GM12878 (cell line): Measurements from ENCODE around the gene SHISA9. TPM values are rescaled to one million over a fixed set of nuclear protein-coding genes. Genes with fewer than 3 reads are reported as not detected.

ENCODE experiments used
- ATAC-seq: fragments of 200-7000 bp; cut with Tn5 transposase; 3 replicates; pipeline ENCODE4 v1.9.1; 2020; ENCODE audit warnings: mild to moderate bottlenecking, moderate library complexity
- BruUV-seq: library from RNA; stranded (reverse); fragments of 400-500 nt; replicated peaks from 2 replicates; lab custom pipeline; 2021; lab: Mats Ljungman, UMichigan
- CTCF ChIA-PET: fragments of 300-600 bp; sonication (Branson Sonifier 250); formaldehyde crosslinking; extraction: SDS; loops from one replicate; lab custom pipeline; 2021; ENCODE audit warnings: inconsistent platforms; lab: Yijun Ruan, JAX
- POLR2A ChIA-PET: fragments of 350-600 bp; formaldehyde crosslinking; extraction: SDS; loops from one replicate; lab custom pipeline; 2021; ENCODE audit warnings: inconsistent platforms; lab: Charles Lee
- RAD21 ChIA-PET: fragments of 300-600 bp; sonication (Branson Sonifier 250); formaldehyde crosslinking; loops from one replicate; lab custom pipeline; 2023; ENCODE audit warnings: antibody characterized with exemption; ENCODE audit not compliant: unreplicated experiment; lab: Charles Lee
- SMC1A ChIA-PET: fragments of 300-600 bp; sonication (Branson Sonifier 250); formaldehyde crosslinking; loops from one replicate; lab custom pipeline; 2023; ENCODE audit not compliant: unreplicated experiment, uncharacterized antibody; lab: Charles Lee
- DNase-seq: peaks from one replicate; pipeline ENCODE4 v3.0.0-alpha.2; 2011; ENCODE audit warnings: low read depth, low spot score
- FAIRE-seq: peaks from 3 replicates; lab custom pipeline; 2011; peaks lifted over from hg19 to GRCh38; lab: Jason Lieb, UNC
- H2AFZ ChIP-seq: 2 replicates; pipeline ENCODE4 v1.6.0; 2011; ENCODE audit warnings: low read depth, low read length, control low read depth; ENCODE audit not compliant: control insufficient read depth
- H3K27ac ChIP-seq: 2 replicates; pipeline ENCODE4 v1.5.1; 2011; ENCODE audit warnings: control low read depth; ENCODE audit not compliant: control insufficient read depth, insufficient read depth
- H3K27me3 ChIP-seq, 2 experiments: replicated peaks in 1 of 2; 2 replicates each; pipeline versions ENCODE4 v1.6.0 to v1.6.1; 2011; ENCODE audit warnings: low read length in 1 of 2; ENCODE audit not compliant: control insufficient read depth in 2 of 2, insufficient read depth in 2 of 2
- H3K36me3 ChIP-seq, 2 experiments: 2 replicates each; pipeline ENCODE4 v1.5.1; 2011; ENCODE audit warnings: low read length in 1 of 2; ENCODE audit not compliant: control insufficient read depth in 2 of 2, insufficient read depth in 2 of 2
- H3K4me1 ChIP-seq: 2 replicates; pipeline ENCODE4 v1.6.1; 2011; ENCODE audit warnings: mild to moderate bottlenecking, low read length, moderate library complexity, mixed read lengths; ENCODE audit not compliant: control insufficient read depth, insufficient read depth
- H3K4me2 ChIP-seq: 2 replicates; pipeline ENCODE4 v1.6.0; 2011; ENCODE audit warnings: control low read depth; ENCODE audit not compliant: control insufficient read depth, insufficient read depth
- H3K4me3 ChIP-seq: fragments of 200-600 bp; sonication (generic); 2 replicates; pipeline ENCODE4 v1.5.1; 2016
- H3K79me2 ChIP-seq: 2 replicates; pipeline ENCODE4 v1.6.0; 2011; ENCODE audit warnings: low read length; ENCODE audit not compliant: control insufficient read depth, insufficient read depth
- H3K9ac ChIP-seq: 2 replicates; pipeline ENCODE4 v1.8.0; 2011; ENCODE audit warnings: low read length, control low read depth, mixed read lengths; ENCODE audit not compliant: control insufficient read depth, insufficient read depth
- H3K9me3 ChIP-seq: replicated peaks from 3 replicates; pipeline ENCODE4 v1.5.1; 2011; ENCODE audit warnings: mild to moderate bottlenecking, low read length; ENCODE audit not compliant: control insufficient read depth, insufficient read depth
- H4K20me1 ChIP-seq: 2 replicates; pipeline ENCODE4 v1.6.0; 2011; ENCODE audit not compliant: control insufficient read depth, insufficient read depth
- CEBPB ChIP-seq, 2 experiments: fragments of 150-350 bp in 1 of 2; IDR thresholded peaks; 2 replicates each; pipeline ENCODE4 v1.6.1; 2012 to 2014; ENCODE audit warnings: low read depth in 2 of 2, low read length in 2 of 2, borderline replicate concordance in 1 of 2, inconsistent platforms in 1 of 2
- CHD4 ChIP-seq: fragments of 200-600 bp; sonication (generic); IDR thresholded peaks from 2 replicates; pipeline ENCODE4 v1.6.1; 2016; ENCODE audit warnings: mild to moderate bottlenecking
- FOXK2 ChIP-seq: fragments of 450-650 bp; IDR thresholded peaks from 2 replicates; pipeline ENCODE4 v1.6.1; 2017; ENCODE audit warnings: mild to moderate bottlenecking, moderate library complexity
- GABPA ChIP-seq: IDR thresholded peaks from 2 replicates; pipeline ENCODE4 v1.6.1; 2014; ENCODE audit warnings: antibody characterized with exemption, low read depth, mild to moderate bottlenecking, inconsistent platforms
- HCFC1 ChIP-seq: fragments of 150-350 bp; IDR thresholded peaks from 2 replicates; pipeline ENCODE4 v1.6.1; 2014; ENCODE audit warnings: low read length
- HDAC2 ChIP-seq: fragments of 200-600 bp; sonication (generic); IDR thresholded peaks from 2 replicates; pipeline ENCODE4 v1.6.1; 2017
- HSF1 ChIP-seq: fragments of 150-350 bp; IDR thresholded peaks from 2 replicates; pipeline ENCODE4 v1.6.1; 2014; ENCODE audit warnings: mild to moderate bottlenecking, low read depth, low read length
- NBN ChIP-seq: fragments of 450-650 bp; IDR thresholded peaks from 2 replicates; pipeline ENCODE4 v1.6.1; 2016
- NFXL1 ChIP-seq: fragments of 450-650 bp; IDR thresholded peaks from 2 replicates; pipeline ENCODE4 v1.6.1; 2017; ENCODE audit warnings: antibody characterized with exemption, mild to moderate bottlenecking, borderline replicate concordance
- NR2C1 ChIP-seq: fragments of 450-650 bp; IDR thresholded peaks from 2 replicates; pipeline ENCODE4 v1.6.1; 2017; ENCODE audit warnings: antibody characterized with exemption, mild to moderate bottlenecking, moderate library complexity
- NR2C2 ChIP-seq: IDR thresholded peaks from 2 replicates; pipeline ENCODE4 v1.6.1; 2011; ENCODE audit warnings: borderline replicate concordance, low read depth; ENCODE audit not compliant: control insufficient read depth, insufficient read length
- NR2F1 ChIP-seq: fragments of 450-650 bp; conservative IDR thresholded peaks from 2 replicates; pipeline ENCODE4 v1.6.1; 2017; ENCODE audit warnings: mild to moderate bottlenecking
- RAD51 ChIP-seq: fragments of 450-650 bp; IDR thresholded peaks from 2 replicates; pipeline ENCODE4 v1.6.1; 2016; ENCODE audit warnings: moderate library complexity, mild to moderate bottlenecking, inconsistent platforms
- SIN3A ChIP-seq: IDR thresholded peaks from 2 replicates; pipeline ENCODE4 v1.6.1; 2012; ENCODE audit warnings: low read depth, low read length, improper control_type of control experiment
- SPI1 ChIP-seq: IDR thresholded peaks from 2 replicates; pipeline ENCODE4 v1.6.1; 2011; ENCODE audit warnings: low read depth, mild to moderate bottlenecking, low read length, moderate library complexity, borderline replicate concordance; ENCODE audit not compliant: insufficient read depth
- STAT3 ChIP-seq: IDR thresholded peaks from 2 replicates; pipeline ENCODE4 v1.6.1; 2011; ENCODE audit warnings: low read depth, low read length, improper control_type of control experiment
- TCF7 ChIP-seq: IDR thresholded peaks from 2 replicates; pipeline ENCODE4 v1.6.1; 2014; ENCODE audit warnings: antibody characterized with exemption, borderline replicate concordance
- ZNF217 ChIP-seq: fragments of 450-650 bp; IDR thresholded peaks from 2 replicates; pipeline ENCODE4 v1.6.1; 2017; ENCODE audit warnings: antibody characterized with exemption, mild to moderate bottlenecking
- WGBS: methylation state at CpG from one replicate; pipeline ENCODE4 v1.1.6; 2016; ENCODE audit warnings: low lambda C conversion rate; ENCODE audit not compliant: insufficient replicate concordance, insufficient coverage; ENCODE audit errors: missing lambda C conversion rate; 5-methylcytosine and 5-hydroxymethylcytosine counted together
- in situ Hi-C: fragments of 300-500 bp; cut with MboI; formaldehyde crosslinking; loops from 9 replicates; pipeline ENCODE4 v1.14.3; 2018; ENCODE audit warnings: mixed read lengths
- intact Hi-C: fragments of 100-400 bp; cut with micrococcal nuclease; formaldehyde crosslinking; loops from one replicate; pipeline ENCODE4 v1.14.2; 2022; ENCODE audit not compliant: unreplicated experiment
- polyA plus RNA-seq, 11 experiments: library from polyadenylated mRNA; depleted of rRNA in 4 of 11; unstranded in 6 of 11; stranded (reverse) in 5 of 11; fragments of >200 nt; fragmentation: Nextera tagmentation in 4 of 11; fragmentation: Illumina TruSeq in 1 of 11; extraction: Ambion mirVana in 4 of 11; extraction: Trizol in 1 of 11; gene quantifications; 1 replicate in 1 of 11; 2 replicates in 10 of 11; pipeline versions ENCODE4 v1.2.1 to v1.2.3, GENCODE V29; 2011 to 2016; ENCODE audit warnings: inconsistent platforms in 2 of 11, missing spikeins in 2 of 11, low read depth in 1 of 11
- total RNA-seq, 4 experiments: library from RNA; depleted of rRNA in 3 of 4; stranded (reverse); fragments of >200 nt in 3 of 4; fragmentation: Illumina TruSeq in 1 of 4; extraction: Trizol in 1 of 4; gene quantifications; 2 replicates each; pipeline versions ENCODE4 v1.2.1 to v1.2.3, GENCODE V29; 2013 to 2021
- TF ChIP-seq, protein P1 (sequence below): fragments of 450-650 bp; IDR thresholded peaks from 2 replicates; pipeline ENCODE4 v1.6.1; 2016; ENCODE audit warnings: mild to moderate bottlenecking

Gene SHISA9
- total and polyA plus RNA-seq, 10 of the 15 experiments (the other 5 are each of a cell fraction or from before 2014, with no cell fraction given): 0.03 to 25.5 (median 0.07) TPM

DNA sequence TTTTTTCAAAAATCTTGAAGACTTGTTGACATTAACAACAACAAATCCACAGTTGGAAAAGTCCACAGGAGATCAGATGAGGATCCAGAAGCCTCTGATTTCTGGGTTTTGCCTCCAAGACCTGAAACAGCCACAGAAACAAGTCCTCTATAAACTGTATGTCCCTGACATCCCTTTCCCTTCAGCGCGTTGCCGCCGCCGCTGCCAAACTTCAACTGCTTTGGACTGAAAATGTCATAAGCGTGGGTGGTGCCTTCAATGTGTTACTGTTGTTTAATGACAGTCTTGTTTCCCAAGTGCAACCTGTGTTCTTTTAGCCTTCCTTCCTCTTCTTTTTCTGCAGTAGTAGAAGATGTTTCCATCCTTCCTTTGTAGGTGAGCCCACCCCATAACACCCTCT is 334.9 kb downstream of the SHISA9 start:
- Histone ChIP-seq H3K4me3 (no peak overlapping the region), H3K27ac (no peak overlapping the region), H3K9me3 (no peaks in the 10 kb centered on the region; the same call in 2 of the 3 replicates), H3K79me2 (no peaks in the 10 kb centered on the region), H3K4me2 (no peak overlapping the region), H2AFZ (no peak overlapping the region)
- RAD21 ChIA-PET: no interaction called here
- in situ Hi-C loops: no loop called here
- CTCF ChIA-PET: interaction anchor here (1.0 kb wide), 1 partner anchor 11 kb away, joined by 3 read pairs; no protein-coding TSS in a partner anchor
- POLR2A ChIA-PET: no interaction called here
- SMC1A ChIA-PET: no interaction called here
- no peak for DNase-seq
- TF ChIP-seq NFXL1: no peak
- no peak for TF ChIP-seq SIN3A
- TF ChIP-seq HDAC2: no peak
- no peak for TF ChIP-seq NR2F1
- TF ChIP-seq GABPA: no peak
- TF ChIP-seq, all 136 proteins: peak for 0
- H3K9ac ChIP-seq: no peak overlapping the region
- intact Hi-C loops: no loop called here
- ATAC-seq (no peak), FAIRE-seq (no peak)
- 99% methylated on average over 6 of the region's 6 CpGs for WGBS
- no peaks in the 10 kb centered on the region for H4K20me1 ChIP-seq
- no peaks in the 10 kb centered on the region for H3K4me1 ChIP-seq
- no TSS peak for BruUV-seq
- no peaks in the 10 kb centered on the region for H3K36me3 ChIP-seq
- H3K27me3 ChIP-seq: no peaks in the 10 kb centered on the region

GRCh38 chr16:13238182-13238581 is 336.8 kb downstream of the SHISA9 start:
- Histone ChIP-seq H3K9ac (no peak overlapping the region), H2AFZ (no peak overlapping the region), H3K4me1 (no peaks in the 10 kb centered on the region), H4K20me1 (no peaks in the 10 kb centered on the region), H3K4me3 (no peak overlapping the region), H3K27me3 (no peaks in the 10 kb centered on the region; a peak in 1 of 4 replicates), H3K27ac (no peak overlapping the region), H3K79me2 (no peaks in the 10 kb centered on the region), H3K36me3 (no peaks in the 10 kb centered on the region), H3K9me3 (no peaks in the 10 kb centered on the region; the same call in 2 of the 3 replicates), H3K4me2 (no peak overlapping the region)
- ChIA-PET RAD21 (no interaction called here), SMC1A (interaction anchor here (1.7 kb wide), 1 partner anchor 27 kb away, joined by 4 read pairs; no protein-coding TSS in a partner anchor), POLR2A (no interaction called here), CTCF (interaction anchor here (1.2 kb wide), 1 partner anchor 340 kb away, joined by 3 read pairs; no protein-coding TSS in a partner anchor)
- BruUV-seq: no TSS peak
- ATAC-seq (no peak), FAIRE-seq (no peak), DNase-seq (no peak)
- intact Hi-C loops (no loop called here), in situ Hi-C loops (no loop called here)
- whole genome bisulfite sequencing: 9% methylated on average over 2 of the region's 2 CpGs
- TF ChIP-seq NR2C2 (no peak), HCFC1 (no peak), NBN (no peak), NR2C1 (no peak), TCF7 (no peak), STAT3 (no peak), HSF1 (no peak), SPI1 (no peak), CEBPB (IDR thresholded peaks at IDR 0.05; ENCODE audit: borderline replicate concordance in 1 of 2, low read depth in 2 of 2, low read length in 2 of 2) (no peak), CHD4 (no peak), FOXK2 (no peak), RAD51 (no peak), ZNF217 (no peak)
- TF ChIP-seq, protein P1, sequence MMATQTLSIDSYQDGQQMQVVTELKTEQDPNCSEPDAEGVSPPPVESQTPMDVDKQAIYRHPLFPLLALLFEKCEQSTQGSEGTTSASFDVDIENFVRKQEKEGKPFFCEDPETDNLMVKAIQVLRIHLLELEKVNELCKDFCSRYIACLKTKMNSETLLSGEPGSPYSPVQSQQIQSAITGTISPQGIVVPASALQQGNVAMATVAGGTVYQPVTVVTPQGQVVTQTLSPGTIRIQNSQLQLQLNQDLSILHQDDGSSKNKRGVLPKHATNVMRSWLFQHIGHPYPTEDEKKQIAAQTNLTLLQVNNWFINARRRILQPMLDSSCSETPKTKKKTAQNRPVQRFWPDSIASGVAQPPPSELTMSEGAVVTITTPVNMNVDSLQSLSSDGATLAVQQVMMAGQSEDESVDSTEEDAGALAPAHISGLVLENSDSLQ: no peak
